ENCODE measurements around the gene ANO2.

- TF ChIP-seq CTCF (IDR thresholded peaks at IDR 0.05) (no peak), POLR2A (IDR thresholded peaks at IDR 0.05; ENCODE audit: low read depth) (no peak), POLR2AphosphoS5 (IDR thresholded peaks at IDR 0.05) (no peak)
Measured at GRCh38 chr12:5777451-5777850, 167.6 kb downstream of the ANO2 start.
